Neutrophil (primary cell): ENCODE results near the gene DIO3.

Experiments used
- H3K27ac ChIP-seq: fragments of 200-600 bp; sonication (generic); 2 replicates; pipeline ENCODE4 v1.5.1; 2016; ENCODE audit warnings: mild to moderate bottlenecking, moderate library complexity
- H3K27me3 ChIP-seq: fragments of 200-600 bp; sonication (generic); 2 replicates; pipeline ENCODE4 v1.6.0; 2016; ENCODE audit warnings: mild to moderate bottlenecking
- H3K36me3 ChIP-seq: fragments of 200-600 bp; sonication (generic); 2 replicates; pipeline ENCODE4 v1.5.1; 2017
- H3K4me1 ChIP-seq, 2 experiments: fragments of 200-600 bp in 1 of 2; sonication (generic) in 1 of 2; 1 replicate in 1 of 2; 2 replicates in 1 of 2; pipeline versions ENCODE4 v1.5.1 to v1.6.1; 2013 to 2016; ENCODE audit warnings: low read depth in 1 of 2, low read length in 1 of 2, mild to moderate bottlenecking in 1 of 2, moderate library complexity in 1 of 2; ENCODE audit not compliant: control insufficient read depth in 1 of 2, insufficient read depth in 1 of 2
- H3K4me3 ChIP-seq, 2 experiments: fragments of 200-600 bp in 1 of 2; sonication (generic) in 1 of 2; 1 replicate in 1 of 2; 2 replicates in 1 of 2; pipeline ENCODE4 v1.5.1; 2013 to 2016; ENCODE audit warnings: low read depth in 1 of 2, low read length in 1 of 2, mild to moderate bottlenecking in 1 of 2, moderate library complexity in 1 of 2
- H3K9me3 ChIP-seq: fragments of 200-600 bp; sonication (generic); 2 replicates; pipeline ENCODE4 v1.5.1; 2016
- CTCF ChIP-seq: fragments of 200-600 bp; sonication (generic); IDR thresholded peaks from 2 replicates; pipeline ENCODE4 v1.5.1; 2016; ENCODE audit warnings: antibody characterized with exemption

The DIO3 gene

DNA sequence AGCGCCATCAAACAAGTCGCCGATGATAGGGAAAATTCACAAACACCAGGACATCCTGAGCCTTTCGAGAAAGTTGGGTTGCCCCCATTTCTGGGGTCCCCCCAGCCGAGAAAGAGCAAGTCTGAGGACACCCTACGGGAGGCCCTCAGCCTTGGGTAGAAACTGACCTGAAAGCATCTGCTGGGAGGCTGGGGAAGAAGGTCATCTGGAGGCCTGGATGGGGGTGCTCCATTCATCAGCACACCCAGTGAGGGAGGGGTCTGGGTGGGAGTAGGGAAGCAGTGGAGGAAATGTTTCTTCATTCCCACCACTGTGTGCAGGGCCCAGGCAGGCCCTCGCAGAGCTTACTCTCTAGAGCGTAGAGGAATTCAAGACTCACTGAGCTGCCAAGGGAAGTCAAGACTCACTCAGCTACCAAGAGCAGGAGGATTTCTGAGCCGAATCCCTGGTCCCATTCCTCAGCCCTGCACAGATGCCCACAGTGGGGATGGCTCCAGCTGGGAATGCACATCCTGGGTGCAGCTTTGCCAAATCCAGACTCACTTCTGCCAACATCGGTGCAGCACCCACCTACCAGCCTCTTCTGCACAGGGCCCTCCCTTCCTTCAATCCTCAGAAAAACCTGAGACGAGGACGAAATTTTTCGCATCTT, 38.1 kb downstream of the DIO3 start:
- no peaks in the 10 kb centered on the region for H3K4me1 ChIP-seq
- no peak overlapping the region for H3K27ac ChIP-seq
- TF ChIP-seq CTCF, result no peak
- no peaks in the 10 kb centered on the region for H3K9me3 ChIP-seq
- H3K27me3 ChIP-seq, result no peaks in the 10 kb centered on the region
- H3K4me3 ChIP-seq, result no peak overlapping the region
- H3K36me3 ChIP-seq, result no peaks in the 10 kb centered on the region

GRCh38 chr14:101600336-101600890, 39.1 kb downstream of the DIO3 start:
- no peaks in the 10 kb centered on the region for H3K36me3 ChIP-seq
- no peak overlapping the region for H3K27ac ChIP-seq
- H3K4me1 ChIP-seq, result no peaks in the 10 kb centered on the region
- no peak for TF ChIP-seq CTCF
- no peaks in the 10 kb centered on the region for H3K9me3 ChIP-seq
- H3K27me3 ChIP-seq, result peaks cover 4% of the 10 kb centered on the region
- no peak overlapping the region for H3K4me3 ChIP-seq

DNA sequence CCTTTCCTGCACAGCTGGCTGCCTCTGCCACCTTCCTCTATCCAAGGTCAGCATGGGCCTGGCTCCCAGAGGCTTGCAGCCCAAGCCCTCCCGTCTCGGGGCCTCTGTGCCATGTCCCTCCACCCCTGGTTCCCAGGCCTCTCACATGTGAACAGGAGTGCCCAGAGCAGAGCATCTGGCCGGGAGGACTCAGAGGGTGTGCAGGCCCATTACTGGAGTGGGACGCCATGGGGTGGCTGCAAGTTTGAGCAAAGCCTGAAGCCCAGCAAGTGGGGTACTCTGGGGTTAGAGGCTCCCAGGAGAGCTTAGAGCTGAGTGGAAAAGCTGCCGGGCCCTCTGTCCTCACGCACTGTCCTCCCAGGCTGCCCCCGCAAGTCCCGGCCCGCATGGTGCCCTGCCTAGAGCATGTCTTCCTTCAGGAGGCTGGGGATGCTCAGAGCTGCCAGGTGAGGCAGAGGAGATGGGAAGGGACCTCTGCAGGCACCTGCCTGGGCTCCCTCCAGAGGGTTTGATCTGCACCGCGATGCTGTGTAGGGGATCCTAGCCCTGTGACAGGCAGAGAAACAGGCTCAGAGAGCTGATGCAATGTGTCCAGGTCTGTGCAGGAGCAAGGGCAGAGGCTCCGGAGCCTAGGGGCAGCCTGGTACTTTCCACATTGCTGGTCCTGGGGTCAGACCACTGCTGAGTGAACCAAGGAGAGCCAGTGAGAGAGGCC, 39.8 kb downstream of the DIO3 start:
- Histone ChIP-seq H3K27me3 (peaks cover 10% of the 10 kb centered on the region), H3K4me1 (no peaks in the 10 kb centered on the region), H3K4me3 (no peak overlapping the region), H3K27ac (no peak overlapping the region), H3K36me3 (no peaks in the 10 kb centered on the region), H3K9me3 (no peaks in the 10 kb centered on the region)
- no peak for TF ChIP-seq CTCF

DNA sequence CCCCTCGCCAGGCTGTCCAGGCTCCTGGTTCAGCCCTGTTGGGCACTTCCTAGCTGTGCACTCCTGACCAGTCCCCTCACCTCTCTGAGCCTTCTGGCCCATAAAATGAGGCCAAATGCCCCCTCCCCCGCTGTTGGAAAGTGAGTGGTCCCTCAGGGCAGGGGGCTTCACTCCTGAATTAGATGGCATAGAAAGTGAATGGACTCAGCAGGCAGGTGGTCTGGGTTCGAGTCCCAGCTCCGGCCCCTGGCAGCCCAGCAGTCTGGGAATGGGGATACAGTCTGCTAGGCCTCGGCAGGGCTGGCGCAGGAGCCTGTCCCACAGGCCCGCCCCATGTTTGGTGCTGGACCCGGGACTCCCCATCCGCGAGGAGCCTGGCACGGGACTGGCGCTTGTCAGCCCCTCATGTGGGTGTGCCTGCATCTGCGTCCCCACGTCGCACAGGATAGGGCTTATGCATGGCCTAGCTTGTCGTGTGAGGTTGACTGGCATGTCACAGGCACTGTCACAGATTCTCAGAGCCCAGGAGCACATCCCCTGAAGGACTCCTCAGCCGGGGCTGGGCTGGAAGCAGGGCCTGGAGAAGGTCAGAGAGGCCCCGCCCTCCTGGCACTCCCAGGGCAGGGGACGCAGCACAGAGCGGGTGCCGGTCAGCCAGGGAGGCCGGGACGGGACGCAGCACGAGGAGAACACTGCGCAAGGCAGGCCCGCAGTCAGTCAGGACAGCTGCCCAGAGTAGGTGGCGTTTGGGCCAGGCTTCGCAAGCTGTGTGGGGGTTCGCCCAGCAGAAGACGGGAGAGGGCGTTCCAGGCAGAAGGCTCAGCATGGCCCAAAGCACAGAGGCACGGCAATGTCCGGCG, 40.5 kb downstream of the DIO3 start:
- H3K36me3 ChIP-seq, result no peaks in the 10 kb centered on the region
- H3K9me3 ChIP-seq, result no peaks in the 10 kb centered on the region
- H3K27me3 ChIP-seq, result peaks cover 18% of the 10 kb centered on the region
- H3K4me1 ChIP-seq, result no peaks in the 10 kb centered on the region
- no peak overlapping the region for H3K4me3 ChIP-seq
- TF ChIP-seq CTCF, result no peak
- no peak overlapping the region for H3K27ac ChIP-seq

- TF ChIP-seq CTCF, result no peak
- H3K4me1 ChIP-seq, result no peaks in the 10 kb centered on the region
- no peaks in the 10 kb centered on the region for H3K9me3 ChIP-seq
- H3K36me3 ChIP-seq, result no peaks in the 10 kb centered on the region
- H3K4me3 ChIP-seq, result no peak overlapping the region
- no peak overlapping the region for H3K27ac ChIP-seq
- H3K27me3 ChIP-seq, result peaks cover 23% of the 10 kb centered on the region
Observed at GRCh38 chr14:101602466-101602840, 41.2 kb downstream of the DIO3 start.
